ENCODE data around the gene KIF20B. TPM values are rescaled to one million over a fixed set of nuclear protein-coding genes. Genes with fewer than 3 reads are reported as not detected.

KIF20B gene
- total and polyA plus RNA-seq, 2 of the 8 experiments (the other 6 are each of a cell fraction or from before 2014, with no cell fraction given) = 4.5 to 72.0 TPM

DNA sequence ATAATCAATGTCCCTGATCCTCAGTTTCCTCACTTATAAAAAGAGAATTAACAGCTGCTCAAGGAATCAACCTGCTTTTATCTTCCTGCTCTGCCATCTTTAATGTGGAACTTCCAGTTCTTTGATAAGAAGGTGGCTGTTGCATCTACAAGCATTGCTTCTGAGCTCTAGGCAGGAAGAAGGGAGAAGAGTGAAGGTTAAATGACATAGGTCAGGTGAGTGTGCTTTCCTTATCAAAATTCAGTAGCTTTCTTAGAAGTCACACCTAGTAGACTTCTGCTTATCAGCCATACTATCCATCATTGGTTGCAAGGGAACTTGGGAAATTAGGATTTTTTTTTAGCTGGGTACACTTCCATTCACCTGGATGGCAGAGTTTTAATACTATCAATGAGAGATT, 24.0 kb upstream of the KIF20B start (continued):
- TF ChIP-seq CEBPB (IDR thresholded peaks at IDR 0.05; ENCODE audit: low read depth, low read length) = no peak
- no peak for TF ChIP-seq CTBP2 (IDR thresholded peaks at IDR 0.05; ENCODE audit: borderline replicate concordance, insufficient read depth, insufficient read length, low read length)
- TF ChIP-seq CBX8 (IDR thresholded peaks at IDR 0.05; ENCODE audit: borderline replicate concordance, low read depth, low read length) = no peak
- TF ChIP-seq CREB1 (IDR thresholded peaks at IDR 0.05) = no peak
